Stomach (tissue), 19 donors: Measurements from ENCODE around the gene ADD2. TPM values are rescaled to one million over a fixed set of nuclear protein-coding genes. Genes with fewer than 3 reads are reported as not detected.

Experiments
- DNase-seq, 2 donors: peaks; one replicate each; pipeline versions ENCODE4 v3.0.0 to v3.0.0-alpha.2; 2013 to 2019
- H3K27ac ChIP-seq, 5 donors: fragments of 200-600 bp in 4 of 5; sonication (generic) in 4 of 5; one replicate each; pipeline ENCODE4 v1.5.1; 2013 to 2019; ENCODE audit warnings: mild to moderate bottlenecking in 1 of 5, moderate library complexity in 1 of 5
- H3K27me3 ChIP-seq, 3 donors: fragments of 200-600 bp; sonication (generic); one replicate each; pipeline ENCODE4 v1.5.1; 2017 to 2019; ENCODE audit warnings: mixed run types in 1 of 3
- H3K36me3 ChIP-seq, 4 donors: fragments of 200-600 bp; sonication (generic); 1 replicate in 3 of 4; 2 replicates in 1 of 4; pipeline ENCODE4 v1.5.1; 2016 to 2019
- H3K4me1 ChIP-seq, 4 donors: fragments of 200-600 bp; sonication (generic); one replicate each; pipeline ENCODE4 v1.5.1; 2016 to 2019
- H3K4me3 ChIP-seq, 4 donors: fragments of 200-600 bp; sonication (generic) in 3 of 4; one replicate each; pipeline ENCODE4 v1.5.1; 2016 to 2019; ENCODE audit warnings: mild to moderate bottlenecking in 1 of 4
- H3K9me3 ChIP-seq, 4 donors: fragments of 200-600 bp; sonication (generic); one replicate each; pipeline ENCODE4 v1.5.1; 2016 to 2019
- EP300 ChIP-seq: sonication (generic); formaldehyde crosslinking; IDR thresholded peaks from one replicate; pipeline ENCODE4 v1.6.1; 2017; ENCODE audit warnings: antibody characterized with exemption
- POLR2A ChIP-seq, 4 donors: fragments of 450-650 bp; IDR thresholded peaks; one replicate each; pipeline ENCODE4 v1.6.1; 2016; ENCODE audit warnings: antibody characterized with exemption in 4 of 4, control low read depth in 2 of 4, mild to moderate bottlenecking in 1 of 4, moderate library complexity in 1 of 4
- POLR2AphosphoS5 ChIP-seq, 3 donors: sonication (generic); formaldehyde crosslinking; IDR thresholded peaks; one replicate each; pipeline ENCODE4 v1.6.1; 2016; ENCODE audit warnings: antibody characterized with exemption in 3 of 3
- WGBS, 5 donors: extraction: QIAGEN DNeasy Blood & Tissue Kit in 3 of 5; methylation state at CpG; one replicate each; pipeline versions ENCODE4 v1.1.5 to v1.1.7; 2013 to 2018; 5-methylcytosine and 5-hydroxymethylcytosine counted together
- intact Hi-C: fragments of 100-400 bp; cut with DNase I; formaldehyde crosslinking; loops from one replicate; pipeline ENCODE4 v1.15.1; 2023; ENCODE audit warnings: low total_unique reads
- long read RNA-seq, 10 donors: transcript quantifications; one replicate each; lab custom pipeline, GENCODE V29; 2026
- polyA plus RNA-seq, 3 donors: library from polyadenylated mRNA; stranded (reverse); fragments of 200-250 nt; gene quantifications; one replicate each; pipeline ENCODE4 v1.2.3, GENCODE V29; 2013
- total RNA-seq, 5 donors: library from RNA; depleted of rRNA; stranded (reverse); fragments of >200 nt; gene quantifications; one replicate each; pipeline versions ENCODE4 v1.1.0 to v1.2.3, GENCODE V29; 2014 to 2016
- TF ChIP-seq, protein P1 (sequence below), 7 experiments: fragments of 450-650 bp in 4 of 7; fragments of 200-600 bp in 3 of 7; sonication (generic) in 3 of 7; IDR thresholded peaks; one replicate each; pipeline ENCODE4 v1.5.1; 2016 to 2019; ENCODE audit warnings: antibody characterized with exemption in 7 of 7, control low read depth in 2 of 7, mild to moderate bottlenecking in 1 of 7
- donor health status: healthy with polysubstance abuse.
- donor health status: Bipolar disorder and iron deficiency.
- donor health status: healthy.

ADD2 gene, protein sequence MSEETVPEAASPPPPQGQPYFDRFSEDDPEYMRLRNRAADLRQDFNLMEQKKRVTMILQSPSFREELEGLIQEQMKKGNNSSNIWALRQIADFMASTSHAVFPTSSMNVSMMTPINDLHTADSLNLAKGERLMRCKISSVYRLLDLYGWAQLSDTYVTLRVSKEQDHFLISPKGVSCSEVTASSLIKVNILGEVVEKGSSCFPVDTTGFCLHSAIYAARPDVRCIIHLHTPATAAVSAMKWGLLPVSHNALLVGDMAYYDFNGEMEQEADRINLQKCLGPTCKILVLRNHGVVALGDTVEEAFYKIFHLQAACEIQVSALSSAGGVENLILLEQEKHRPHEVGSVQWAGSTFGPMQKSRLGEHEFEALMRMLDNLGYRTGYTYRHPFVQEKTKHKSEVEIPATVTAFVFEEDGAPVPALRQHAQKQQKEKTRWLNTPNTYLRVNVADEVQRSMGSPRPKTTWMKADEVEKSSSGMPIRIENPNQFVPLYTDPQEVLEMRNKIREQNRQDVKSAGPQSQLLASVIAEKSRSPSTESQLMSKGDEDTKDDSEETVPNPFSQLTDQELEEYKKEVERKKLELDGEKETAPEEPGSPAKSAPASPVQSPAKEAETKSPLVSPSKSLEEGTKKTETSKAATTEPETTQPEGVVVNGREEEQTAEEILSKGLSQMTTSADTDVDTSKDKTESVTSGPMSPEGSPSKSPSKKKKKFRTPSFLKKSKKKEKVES
- total RNA-seq (1 to 10 TPM in 3 of 5 donors, under 1 TPM in 1, not detected in 1; 0.87 to 5.5 (median 2.3) TPM), polyA plus RNA-seq (under 1 TPM in 2 of 3 donors, not detected in 1; 0.12 to 0.13 TPM)
- long read RNA-seq, donor 1: 0 reads
- long read RNA-seq, donor 2, full-length matches to known transcripts: 1 of 1 reads
- long read RNA-seq, donor 2, partial matches to known transcripts: 0 of 1 reads
- long read RNA-seq, donor 2, other reads (novel, unspliced or antisense): 0 of 1 reads
- long read RNA-seq, donor 3: 0 reads
- long read RNA-seq, donor 4: 0 reads
- long read RNA-seq, donor 5: 0 reads
- long read RNA-seq, donor 6: 0 reads
- long read RNA-seq, donor 7: 0 reads
- long read RNA-seq, donor 8: 0 reads
- long read RNA-seq, donor 9: 0 reads
- long read RNA-seq, donor 10: 0 reads

- Histone ChIP-seq H3K4me3 (peak within 1 kb of the TSS; percentile 37 to 54 (median 46)), H3K27ac (peak within 1 kb of the TSS in 1 of 5 donors; percentile 18), H3K4me1 (peaks cover 12 to 18% (median 15%) of the 10 kb centered on the region in 4 donors), H3K27me3 (peaks cover 0 to 89% (median 53%) of the 10 kb centered on the region in 3 donors), H3K9me3 (no peaks in the 10 kb centered on the region), H3K36me3 (no peaks in the 10 kb centered on the region)
- intact Hi-C loops: no loop called here
- TF ChIP-seq EP300: no peak
- TF ChIP-seq, protein P1, sequence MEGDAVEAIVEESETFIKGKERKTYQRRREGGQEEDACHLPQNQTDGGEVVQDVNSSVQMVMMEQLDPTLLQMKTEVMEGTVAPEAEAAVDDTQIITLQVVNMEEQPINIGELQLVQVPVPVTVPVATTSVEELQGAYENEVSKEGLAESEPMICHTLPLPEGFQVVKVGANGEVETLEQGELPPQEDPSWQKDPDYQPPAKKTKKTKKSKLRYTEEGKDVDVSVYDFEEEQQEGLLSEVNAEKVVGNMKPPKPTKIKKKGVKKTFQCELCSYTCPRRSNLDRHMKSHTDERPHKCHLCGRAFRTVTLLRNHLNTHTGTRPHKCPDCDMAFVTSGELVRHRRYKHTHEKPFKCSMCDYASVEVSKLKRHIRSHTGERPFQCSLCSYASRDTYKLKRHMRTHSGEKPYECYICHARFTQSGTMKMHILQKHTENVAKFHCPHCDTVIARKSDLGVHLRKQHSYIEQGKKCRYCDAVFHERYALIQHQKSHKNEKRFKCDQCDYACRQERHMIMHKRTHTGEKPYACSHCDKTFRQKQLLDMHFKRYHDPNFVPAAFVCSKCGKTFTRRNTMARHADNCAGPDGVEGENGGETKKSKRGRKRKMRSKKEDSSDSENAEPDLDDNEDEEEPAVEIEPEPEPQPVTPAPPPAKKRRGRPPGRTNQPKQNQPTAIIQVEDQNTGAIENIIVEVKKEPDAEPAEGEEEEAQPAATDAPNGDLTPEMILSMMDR (IDR thresholded peaks at IDR 0.05): peak in 1 of 7 experiments; percentile 16
- TF ChIP-seq POLR2A (IDR thresholded peaks at IDR 0.05): no peak
- no peak for TF ChIP-seq POLR2AphosphoS5 (IDR thresholded peaks at IDR 0.05)
- peak in 1 of 2 donors; percentile 76 for DNase-seq
- WGBS, 5 donors: 1 to 3% (median 1%) methylated on average over 10 to 71 of the region's 74 CpGs
Measured at GRCh38 chr2:70767699-70768589, at the start of gene ADD2. Gene ADD2 (minus strand): TSS chr2:70768200. CDS start chr2:70706408, 61,792 bp downstream.

DNA sequence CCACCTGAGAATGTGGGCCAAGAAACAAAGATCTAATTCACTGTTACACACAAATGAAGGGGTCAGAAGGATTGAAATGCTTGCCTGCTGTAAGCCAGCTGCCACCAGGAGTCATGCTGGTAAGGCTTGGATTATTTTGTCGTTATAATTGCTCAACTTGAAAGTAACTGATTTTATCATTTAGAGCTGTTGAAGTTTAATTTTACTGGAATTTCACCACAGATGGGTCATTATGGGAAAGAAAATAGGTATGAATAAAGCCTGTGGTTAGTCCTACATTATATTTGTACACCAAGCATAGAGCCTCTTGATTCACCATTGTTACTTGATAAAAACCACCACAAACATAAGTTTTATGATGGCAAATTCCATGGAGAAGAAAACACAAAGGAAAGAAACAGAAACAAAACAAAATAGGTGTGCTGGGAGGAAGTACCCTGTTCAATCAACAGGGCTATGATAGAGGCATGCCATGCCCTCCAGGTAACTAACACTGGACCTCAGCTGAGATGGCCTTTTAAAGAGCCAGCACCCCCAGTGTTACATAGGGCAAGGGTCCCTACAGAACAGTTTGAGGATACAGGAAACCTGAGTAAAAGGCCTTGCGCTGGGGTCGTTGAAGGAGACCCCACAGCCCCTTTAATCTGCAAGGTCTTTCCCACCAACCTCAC lies 49.4 kb upstream of the ADD2 start:
- DNase-seq: no peak
- TF ChIP-seq EP300: no peak
- no peak for TF ChIP-seq POLR2AphosphoS5 (IDR thresholded peaks at IDR 0.05)
- no peak for TF ChIP-seq POLR2A (IDR thresholded peaks at IDR 0.05)
- TF ChIP-seq, protein P1 (IDR thresholded peaks at IDR 0.05): no peak
- H3K4me1 ChIP-seq: no peaks in the 10 kb centered on the region
- no peak overlapping the region for H3K27ac ChIP-seq
- H3K27me3 ChIP-seq: peaks cover 0 to 21% (median 0%) of the 10 kb centered on the region in 3 donors
- 81 to 86% (median 85%) methylated on average over 3 of the region's 3 CpGs for WGBS, 5 donors
- intact Hi-C loops: no loop called here
- no peaks in the 10 kb centered on the region for H3K36me3 ChIP-seq
- H3K4me3 ChIP-seq: no peak overlapping the region
- H3K9me3 ChIP-seq: no peaks in the 10 kb centered on the region

- H3K36me3 ChIP-seq: no peaks in the 10 kb centered on the region
- WGBS, 5 donors: 74 to 84% (median 84%) methylated on average over 5 of the region's 5 CpGs
- H3K4me1 ChIP-seq: no peaks in the 10 kb centered on the region
- H3K27ac ChIP-seq: no peak overlapping the region
- DNase-seq: no peak
- H3K27me3 ChIP-seq: peaks cover 0 to 21% (median 0%) of the 10 kb centered on the region in 3 donors
- TF ChIP-seq EP300 (no peak), POLR2A (IDR thresholded peaks at IDR 0.05) (no peak), POLR2AphosphoS5 (IDR thresholded peaks at IDR 0.05) (no peak)
- TF ChIP-seq, protein P1 (IDR thresholded peaks at IDR 0.05): no peak
- intact Hi-C loops: no loop called here
- no peaks in the 10 kb centered on the region for H3K9me3 ChIP-seq
- H3K4me3 ChIP-seq: no peak overlapping the region
Measured at GRCh38 chr2:70816726-70817125, 48.7 kb upstream of the ADD2 start.
